BE2C (cell line): ENCODE data around the gene ATG7.

Source experiments
- DNase-seq: peaks from one replicate; pipeline ENCODE4 v3.0.0-alpha.2; 2020
- H3K27me3 ChIP-seq: fragments of 250-450 bp; sonication (Bioruptor Pico); 2 replicates; pipeline ENCODE4 v1.5.1; 2020; ENCODE audit warnings: mild to moderate bottlenecking
- H3K36me3 ChIP-seq: fragments of 250-450 bp; sonication (Bioruptor Pico); 2 replicates; pipeline ENCODE4 v1.5.1; 2020; ENCODE audit warnings: mild to moderate bottlenecking
- H3K4me1 ChIP-seq: fragments of 250-450 bp; sonication (Bioruptor Pico); 2 replicates; pipeline ENCODE4 v1.5.1; 2020
- H3K4me3 ChIP-seq: 2 replicates; pipeline ENCODE4 v1.5.1; 2011; ENCODE audit warnings: low read depth, low read length
- H3K9me3 ChIP-seq: fragments of 250-450 bp; sonication (Bioruptor Pico); 2 replicates; pipeline ENCODE4 v1.5.1; 2020
- TF ChIP-seq, protein P1 (sequence below): IDR thresholded peaks from 2 replicates; pipeline ENCODE4 v1.5.1; 2012; ENCODE audit warnings: mild to moderate bottlenecking, low read depth, low read length

The ATG7 gene

DNA sequence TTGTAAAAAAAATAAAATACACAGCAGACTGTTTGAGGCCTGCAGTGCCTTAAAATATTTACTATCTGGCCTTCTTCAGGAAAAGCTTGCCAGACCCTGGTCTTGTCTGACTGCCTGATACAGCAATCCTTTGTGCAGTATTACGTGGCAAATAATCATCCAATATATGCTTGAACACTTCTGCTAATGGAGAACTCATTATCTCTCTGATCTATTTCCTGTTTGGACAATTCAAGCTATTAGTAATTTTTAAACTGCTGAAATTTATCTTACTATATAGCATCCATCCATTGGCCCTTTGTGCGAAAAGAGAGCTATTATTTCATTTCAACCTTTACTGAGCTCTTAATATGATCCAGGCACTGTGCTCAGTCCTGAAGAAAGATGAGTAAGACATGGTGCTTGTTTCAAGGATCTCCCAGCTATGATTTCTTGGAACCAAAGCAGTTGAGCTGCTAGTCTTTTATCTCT, 15.9 kb downstream of the ATG7 start:
- Histone ChIP-seq H3K36me3 (no peaks in the 10 kb centered on the region), H3K9me3 (no peaks in the 10 kb centered on the region), H3K4me3 (no peak overlapping the region), H3K27me3 (no peaks in the 10 kb centered on the region), H3K4me1 (no peaks in the 10 kb centered on the region)
- DNase-seq, result no peak
- TF ChIP-seq, protein P1, sequence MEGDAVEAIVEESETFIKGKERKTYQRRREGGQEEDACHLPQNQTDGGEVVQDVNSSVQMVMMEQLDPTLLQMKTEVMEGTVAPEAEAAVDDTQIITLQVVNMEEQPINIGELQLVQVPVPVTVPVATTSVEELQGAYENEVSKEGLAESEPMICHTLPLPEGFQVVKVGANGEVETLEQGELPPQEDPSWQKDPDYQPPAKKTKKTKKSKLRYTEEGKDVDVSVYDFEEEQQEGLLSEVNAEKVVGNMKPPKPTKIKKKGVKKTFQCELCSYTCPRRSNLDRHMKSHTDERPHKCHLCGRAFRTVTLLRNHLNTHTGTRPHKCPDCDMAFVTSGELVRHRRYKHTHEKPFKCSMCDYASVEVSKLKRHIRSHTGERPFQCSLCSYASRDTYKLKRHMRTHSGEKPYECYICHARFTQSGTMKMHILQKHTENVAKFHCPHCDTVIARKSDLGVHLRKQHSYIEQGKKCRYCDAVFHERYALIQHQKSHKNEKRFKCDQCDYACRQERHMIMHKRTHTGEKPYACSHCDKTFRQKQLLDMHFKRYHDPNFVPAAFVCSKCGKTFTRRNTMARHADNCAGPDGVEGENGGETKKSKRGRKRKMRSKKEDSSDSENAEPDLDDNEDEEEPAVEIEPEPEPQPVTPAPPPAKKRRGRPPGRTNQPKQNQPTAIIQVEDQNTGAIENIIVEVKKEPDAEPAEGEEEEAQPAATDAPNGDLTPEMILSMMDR, result no peak

DNA sequence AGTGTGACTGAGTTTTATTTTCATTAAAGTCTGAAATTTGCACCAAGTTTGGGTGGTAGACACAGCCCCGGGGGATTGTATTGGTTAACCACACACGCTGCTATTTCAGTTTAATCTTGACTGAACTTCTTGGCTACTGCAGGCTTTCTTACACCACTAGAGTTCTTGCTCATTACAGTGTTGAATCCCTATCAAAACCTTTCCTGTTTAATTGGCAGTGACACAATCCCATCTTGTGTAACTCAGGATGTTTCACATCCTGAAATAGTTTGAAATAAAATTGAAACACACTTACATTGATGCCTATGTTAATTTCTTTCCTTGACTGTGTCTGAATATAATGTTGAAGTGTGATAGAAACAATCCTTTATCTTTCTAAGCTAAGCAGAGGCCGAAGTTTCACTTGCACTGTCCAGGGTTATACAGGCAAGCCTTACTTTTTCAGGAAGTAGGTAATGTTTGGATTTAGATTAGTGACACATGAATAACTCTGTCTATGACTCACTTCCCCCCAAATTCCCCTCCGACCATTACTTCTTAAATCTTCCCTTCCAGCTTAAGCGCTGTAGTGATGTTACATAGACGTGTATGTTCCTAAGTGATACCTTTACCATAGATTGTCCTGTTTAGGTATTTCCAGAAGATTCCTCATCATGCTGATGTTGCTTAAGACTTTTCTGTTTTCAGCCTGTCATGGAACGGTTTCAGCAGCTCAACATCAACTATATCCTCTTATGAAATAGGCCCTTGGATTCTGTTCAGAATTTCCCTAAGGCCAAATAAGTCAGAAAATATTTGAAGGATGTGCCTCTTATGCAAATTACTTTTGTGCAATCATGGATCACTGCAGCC, 16.8 kb downstream of the ATG7 start:
- no peak for DNase-seq
- Histone ChIP-seq H3K36me3 (no peaks in the 10 kb centered on the region), H3K4me3 (no peak overlapping the region), H3K27me3 (no peaks in the 10 kb centered on the region), H3K4me1 (no peaks in the 10 kb centered on the region), H3K9me3 (no peaks in the 10 kb centered on the region)
- TF ChIP-seq, protein P1, result no peak

DNA sequence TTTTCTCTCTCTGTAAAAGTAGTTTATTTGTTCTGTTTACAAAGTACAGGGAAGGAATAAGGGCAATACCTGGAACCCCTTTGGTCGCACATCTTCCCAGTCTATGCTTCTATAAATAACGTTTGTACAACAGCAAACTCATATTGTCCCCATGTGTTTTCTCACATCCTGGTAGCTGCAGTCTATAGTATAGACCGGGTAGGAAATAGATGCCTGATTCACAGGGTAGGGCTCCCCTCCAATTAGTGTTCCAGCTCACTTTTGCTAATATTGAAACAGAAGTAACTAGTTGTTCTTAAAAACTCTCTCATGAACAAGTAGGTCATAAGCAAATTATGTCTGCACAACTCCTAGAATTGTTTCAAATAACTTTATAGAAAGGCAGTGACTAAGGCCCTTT, 17.7 kb downstream of the ATG7 start:
- H3K36me3 ChIP-seq, result no peaks in the 10 kb centered on the region
- no peaks in the 10 kb centered on the region for H3K4me1 ChIP-seq
- H3K4me3 ChIP-seq, result no peak overlapping the region
- no peaks in the 10 kb centered on the region for H3K9me3 ChIP-seq
- no peak for DNase-seq
- H3K27me3 ChIP-seq, result no peaks in the 10 kb centered on the region
- TF ChIP-seq, protein P1, result no peak

DNA sequence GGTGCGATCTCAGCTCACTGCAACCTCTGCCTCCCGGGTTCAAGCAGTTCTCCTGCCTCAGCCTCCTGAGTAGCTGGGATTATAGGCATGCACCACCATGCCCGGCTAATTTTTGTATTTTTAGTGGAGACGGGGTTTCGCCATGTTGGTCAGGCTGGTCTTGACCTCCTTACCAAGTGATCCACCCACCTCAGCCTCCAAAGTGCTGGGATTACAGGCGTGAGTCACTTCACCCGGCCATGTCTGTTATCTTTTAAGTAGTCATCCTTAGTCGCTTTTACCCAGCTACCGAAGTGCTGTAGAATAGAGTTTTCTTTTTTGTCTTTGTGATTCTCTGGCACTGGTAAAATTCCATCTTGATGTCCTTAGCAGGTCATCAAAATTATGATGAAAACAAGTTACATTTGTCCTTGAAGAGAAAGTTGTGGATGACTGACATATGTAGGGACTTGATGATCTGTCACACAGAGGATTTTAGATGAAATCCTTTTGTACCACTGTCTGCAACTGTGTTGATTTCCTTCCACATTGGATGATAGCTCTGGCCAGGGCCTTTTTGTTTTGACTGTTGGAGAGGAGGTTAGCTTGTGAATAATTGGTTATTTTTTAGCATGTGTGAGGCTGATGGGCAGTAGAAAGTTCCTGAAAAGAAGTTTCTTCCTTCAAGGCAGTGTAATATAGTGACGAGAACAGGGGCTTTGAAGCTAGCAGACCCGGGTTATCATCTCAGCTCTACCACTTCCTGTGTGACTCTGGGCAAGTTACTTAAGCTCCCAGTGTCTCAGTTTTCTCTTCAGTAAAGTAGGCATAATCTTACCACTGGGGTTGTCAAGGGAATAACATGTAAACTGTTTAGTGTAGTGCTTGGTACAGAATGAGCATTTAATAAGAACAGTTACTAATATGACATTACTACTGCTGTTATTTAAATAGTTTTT, 18.8 kb downstream of the ATG7 start:
- no peaks in the 10 kb centered on the region for H3K36me3 ChIP-seq
- H3K27me3 ChIP-seq, result no peaks in the 10 kb centered on the region
- H3K4me3 ChIP-seq, result no peak overlapping the region
- no peak for DNase-seq
- no peaks in the 10 kb centered on the region for H3K9me3 ChIP-seq
- TF ChIP-seq, protein P1, result no peak
- H3K4me1 ChIP-seq, result no peaks in the 10 kb centered on the region

DNA sequence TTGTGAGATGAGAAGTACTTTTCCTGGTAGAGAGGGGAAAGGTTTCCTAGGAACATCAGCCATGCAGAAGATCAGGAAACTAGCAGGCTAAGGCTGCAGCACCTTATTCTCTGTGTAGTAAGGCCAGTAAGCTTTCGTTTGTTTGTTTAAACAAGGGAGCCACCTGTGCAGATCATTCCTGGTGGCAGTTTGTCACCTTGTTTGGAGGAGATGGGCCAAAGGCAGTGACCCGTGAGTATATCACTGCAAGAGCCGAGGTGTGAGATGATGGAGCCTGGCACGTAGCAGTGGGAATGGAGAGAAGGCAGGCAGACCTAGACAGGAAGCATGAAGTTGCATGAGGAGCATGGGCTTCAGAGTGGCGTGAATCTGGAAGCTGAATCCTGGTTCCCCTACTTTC, 19.6 kb downstream of the ATG7 start:
- Histone ChIP-seq H3K4me3 (no peak overlapping the region), H3K36me3 (no peaks in the 10 kb centered on the region), H3K4me1 (no peaks in the 10 kb centered on the region), H3K9me3 (no peaks in the 10 kb centered on the region), H3K27me3 (no peaks in the 10 kb centered on the region)
- TF ChIP-seq, protein P1, result no peak
- DNase-seq, result no peak
